ENCODE data around the gene OR51I1.

The OR51I1 gene

DNA sequence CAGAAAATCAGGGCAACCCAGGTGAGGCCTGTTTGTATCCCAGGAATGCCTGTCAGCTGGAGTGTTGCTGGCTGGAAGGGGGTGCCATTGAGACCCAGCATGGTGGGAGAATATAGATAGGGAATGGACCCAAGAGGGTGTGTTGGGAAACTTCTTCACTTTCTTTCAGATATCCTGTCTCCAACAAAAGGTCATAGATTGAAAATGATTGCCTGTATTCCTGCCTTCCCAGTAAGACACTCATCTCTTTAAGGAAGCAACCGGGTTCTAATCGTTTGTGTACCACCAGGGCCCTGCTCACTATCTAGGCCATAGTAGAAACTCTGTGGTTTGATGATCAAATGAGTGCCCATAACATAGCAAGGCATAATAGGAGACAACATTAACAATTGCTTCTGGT is at the start of gene OR51I1:
Gene OR51I1 (minus strand): TSS at position 101 of the 400 bp plus-strand sequence. CDS start 0 bp downstream, at position 101.
- no peak for DNase-seq

- DNase-seq = no peak
These were observed 48.5 kb upstream of the OR51I1 start for GRCh38 chr11:5489576-5490357.

DNA sequence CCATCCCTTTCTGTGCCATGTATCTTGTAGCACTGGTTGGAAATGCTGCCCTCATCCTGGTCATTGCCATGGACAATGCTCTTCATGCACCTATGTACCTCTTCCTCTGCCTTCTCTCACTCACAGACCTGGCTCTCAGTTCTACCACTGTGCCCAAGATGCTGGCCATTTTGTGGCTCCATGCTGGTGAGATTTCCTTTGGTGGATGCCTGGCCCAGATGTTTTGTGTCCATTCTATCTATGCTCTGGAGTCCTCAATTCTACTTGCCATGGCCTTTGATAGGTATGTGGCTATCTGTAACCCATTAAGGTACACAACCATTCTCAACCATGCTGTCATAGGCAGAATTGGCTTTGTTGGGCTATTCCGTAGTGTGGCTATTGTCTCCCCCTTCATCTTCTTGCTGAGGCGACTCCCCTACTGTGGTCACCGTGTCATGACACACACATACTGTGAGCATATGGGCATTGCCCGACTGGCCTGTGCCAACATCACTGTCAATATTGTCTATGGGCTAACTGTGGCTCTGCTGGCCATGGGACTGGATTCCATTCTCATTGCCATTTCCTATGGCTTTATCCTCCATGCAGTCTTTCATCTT is 47.6 kb upstream of the OR51I1 start:
- DNase-seq = no peak

- no peak for DNase-seq
These were observed 47.1 kb upstream of the OR51I1 start, which contains the start of gene OR52D1 for GRCh38 chr11:5488385-5488784. Gene OR52D1, plus strand, starts transcription at chr11:5488685. Its CDS starts 22 bp downstream, at chr11:5488707.

- DNase-seq = no peak
These were observed 45.1 kb upstream of the OR51I1 start for GRCh38 chr11:5486421-5486820.

DNA sequence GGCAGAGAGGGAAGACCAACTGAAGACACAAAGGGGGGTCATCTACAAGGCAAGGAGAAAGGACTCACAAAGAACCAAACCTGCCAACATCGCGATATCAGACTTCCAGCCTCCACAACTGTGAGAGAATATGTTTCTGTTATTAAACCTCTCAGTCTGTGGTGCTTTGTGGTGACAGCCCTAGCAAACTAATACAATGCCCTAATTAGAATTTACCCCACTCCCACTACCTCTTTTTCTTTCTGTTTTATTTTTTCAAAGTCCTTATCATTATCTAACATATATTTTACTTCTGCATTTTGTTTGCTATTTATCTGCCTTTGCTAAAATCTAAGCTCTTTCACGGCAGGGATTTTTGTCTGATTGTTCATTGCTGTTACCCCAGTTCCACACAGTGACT is 44.7 kb upstream of the OR51I1 start:
- no peak for DNase-seq

DNA sequence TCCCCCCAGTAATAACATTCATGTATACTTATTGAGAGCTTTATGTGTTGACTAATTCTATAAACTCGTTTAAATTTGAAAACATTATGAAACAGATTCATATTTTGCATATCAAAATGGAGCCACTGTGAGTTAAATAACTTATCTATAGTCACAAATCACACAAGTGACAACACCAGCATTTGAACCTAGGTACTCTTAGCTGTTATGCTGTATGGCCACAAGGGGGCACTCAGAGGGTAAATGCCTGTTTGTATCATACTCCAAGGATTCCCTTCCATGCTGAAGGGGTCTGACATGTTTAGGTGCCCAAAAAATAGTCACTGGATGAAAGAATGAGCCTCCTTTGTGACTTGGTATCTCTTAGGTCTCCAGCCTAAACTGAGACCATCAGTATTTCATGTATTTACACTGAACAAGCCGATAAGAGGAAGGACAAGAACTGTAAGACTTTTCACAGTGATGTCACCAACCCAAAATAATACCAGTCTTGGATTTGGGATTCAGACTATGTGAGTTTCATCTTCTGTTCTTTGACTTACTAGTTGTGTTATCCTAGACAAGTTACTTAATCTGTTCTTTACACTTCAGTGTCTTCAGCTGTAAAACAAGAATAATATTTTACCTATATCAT is 35.0 kb upstream of the OR51I1 start:
- no peak for DNase-seq

- DNase-seq = no peak
These were observed 32.6 kb upstream of the OR51I1 start for GRCh38 chr11:5473921-5474320.

DNA sequence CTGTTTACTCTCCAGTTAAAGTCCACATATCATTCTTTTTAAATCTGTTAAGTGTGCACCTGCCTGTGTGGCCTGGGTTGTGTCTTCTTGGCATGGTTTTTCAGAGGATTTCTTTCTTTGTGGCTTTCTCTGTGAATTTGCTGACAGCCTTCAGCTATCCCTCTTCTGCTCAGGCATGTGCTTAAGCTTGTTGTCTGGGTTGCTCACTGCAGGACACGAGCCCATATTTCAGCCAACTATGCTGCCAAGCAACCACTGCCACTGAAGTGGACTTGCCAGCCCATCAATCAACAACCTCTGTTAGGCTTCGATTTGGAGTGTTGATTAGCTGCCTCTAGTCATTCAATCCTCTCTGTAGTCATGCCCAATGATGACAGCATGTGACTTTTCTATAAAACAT is 26.2 kb upstream of the OR51I1 start:
- DNase-seq = no peak

GRCh38 chr11:5460983-5461621 is 19.8 kb upstream of the OR51I1 start:
- no peak for DNase-seq

DNA sequence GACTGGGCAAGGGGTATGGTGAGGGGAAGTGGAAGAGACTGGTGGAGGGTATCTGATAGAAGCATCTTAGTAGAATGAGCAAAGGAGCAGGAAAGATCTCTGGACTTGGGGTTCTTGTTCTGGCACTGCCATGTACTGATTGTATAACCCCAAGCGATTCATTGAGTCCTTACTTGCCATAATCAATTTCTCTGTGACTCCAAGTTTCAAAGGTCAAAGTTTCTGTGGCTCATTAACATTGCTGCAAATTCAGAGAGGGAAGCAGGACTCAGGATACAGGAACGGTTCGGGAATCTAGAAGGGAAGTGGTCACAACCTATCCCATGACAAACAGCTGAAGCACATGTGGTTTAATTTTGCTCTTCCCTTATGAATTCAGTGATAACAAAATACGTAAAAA is 8.1 kb upstream of the OR51I1 start:
- no peak for DNase-seq

- no peak for DNase-seq
These were observed 7.7 kb upstream of the OR51I1 start, which contains the start of gene OR51I2 for GRCh38 chr11:5449023-5449422. Gene OR51I2, plus strand, starts transcription at chr11:5449323. Its CDS starts 4,166 bp downstream, at chr11:5453489.

DNA sequence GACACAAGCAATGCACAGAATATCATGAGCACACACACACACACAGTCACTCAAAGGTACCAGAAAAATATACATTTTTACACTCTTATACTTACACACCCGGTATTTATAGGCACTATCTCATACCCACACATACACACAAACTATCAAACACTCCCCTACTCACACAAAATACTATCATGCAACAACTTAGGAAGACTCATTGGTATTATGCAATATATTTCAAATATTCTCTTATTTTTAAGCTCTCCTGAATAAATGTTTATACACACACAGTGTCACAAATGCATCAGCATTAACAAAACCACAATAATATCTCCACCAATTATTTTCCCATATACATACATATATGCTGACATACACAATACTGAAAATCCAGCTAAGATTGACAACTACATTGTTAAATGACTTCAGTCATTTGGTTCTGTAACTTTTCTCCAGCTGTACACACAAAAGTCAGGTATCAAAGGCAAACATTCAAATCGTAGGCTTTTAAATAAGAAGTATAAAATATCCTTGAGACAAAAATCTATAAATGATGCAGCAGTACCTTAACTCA is 2.6 kb upstream of the OR51I1 start:
- no peak for DNase-seq

DNA sequence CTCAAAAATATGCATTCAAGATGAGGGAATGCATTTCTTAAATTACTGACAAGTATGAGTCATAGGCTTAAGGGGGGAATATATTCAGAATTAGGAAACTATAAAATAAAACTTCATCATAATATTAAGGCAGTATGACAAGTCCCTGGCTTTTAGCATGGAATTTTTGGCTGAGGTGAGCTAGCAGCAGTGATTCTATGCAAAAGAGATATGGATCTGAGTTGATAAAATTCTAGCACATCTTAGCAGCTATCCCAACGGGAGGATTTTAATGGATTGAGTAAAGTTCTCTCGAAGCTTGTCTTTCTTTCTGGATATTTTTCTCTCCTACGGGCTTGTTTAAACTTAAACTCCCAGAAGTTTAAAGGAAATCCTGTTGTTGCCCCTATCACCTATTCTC is 18.2 kb downstream of the OR51I1 start:
- no peak for DNase-seq

DNA sequence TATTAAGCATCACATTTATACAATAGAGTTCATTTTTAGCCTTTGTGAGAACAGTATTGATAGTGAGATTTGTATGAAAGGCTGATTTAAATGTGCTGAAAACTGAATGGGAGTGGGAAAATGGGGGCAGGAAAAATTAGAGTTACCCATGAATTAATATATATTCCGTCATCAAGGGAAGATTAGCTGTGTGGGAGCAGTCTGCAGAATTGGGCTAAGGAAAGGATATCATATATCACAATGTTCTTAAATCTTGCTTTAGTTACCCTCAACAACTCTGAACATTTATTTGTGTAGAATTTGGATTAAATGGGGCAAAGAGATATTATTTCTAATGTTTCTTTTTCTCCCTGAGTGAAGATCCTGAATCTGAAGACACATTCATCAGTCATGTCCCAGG is 19.5 kb downstream of the OR51I1 start, which contains the start of gene OR51Q1:
Gene OR51Q1 (plus strand): TSS at position 301 of the 400 bp plus-strand sequence. CDS start 90 bp downstream, at position 391.
- DNase-seq = no peak

- no peak for DNase-seq
These were observed 20.3 kb downstream of the OR51I1 start for GRCh38 chr11:5420993-5421392.

- DNase-seq = no peak
These were observed 36.1 kb downstream of the OR51I1 start for GRCh38 chr11:5405173-5405572.

DNA sequence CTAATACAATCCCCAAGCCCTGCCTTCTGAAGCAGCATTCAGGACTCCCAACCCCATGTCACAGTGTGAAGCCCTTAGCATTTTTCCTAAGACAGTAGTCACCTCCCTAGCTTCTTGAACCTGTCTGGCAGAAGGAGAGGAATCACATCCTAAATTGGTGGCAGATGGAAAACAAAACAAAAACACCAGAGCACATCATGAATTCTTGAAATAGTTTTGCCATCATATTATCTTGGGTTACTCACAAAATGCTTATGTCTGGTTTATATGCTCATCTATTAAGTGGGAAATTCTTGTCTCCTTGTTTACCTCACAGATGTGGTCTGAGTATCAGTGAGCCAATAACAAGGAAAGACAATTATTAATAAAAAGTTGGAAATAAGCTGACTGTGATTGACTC is 42.4 kb downstream of the OR51I1 start:
- no peak for DNase-seq

- no peak for DNase-seq
These were observed 47.2 kb downstream of the OR51I1 start for GRCh38 chr11:5394091-5394490.
